HG02759 (cell line): Measurements from ENCODE around the gene EXOSC3.
"Not testable (repeated sequence)": the region's sequence is repeated elsewhere in the genome, so short reads cannot be mapped to it uniquely, and the experiment has no call there.

Experiments
- ATAC-seq: cut with Tn5 transposase; IDR thresholded peaks from one replicate; pipeline ENCODE4 v1.9.1; 2021; ENCODE audit warnings: mild to moderate bottlenecking, moderate library complexity; ENCODE audit not compliant: unreplicated experiment

Gene EXOSC3

DNA sequence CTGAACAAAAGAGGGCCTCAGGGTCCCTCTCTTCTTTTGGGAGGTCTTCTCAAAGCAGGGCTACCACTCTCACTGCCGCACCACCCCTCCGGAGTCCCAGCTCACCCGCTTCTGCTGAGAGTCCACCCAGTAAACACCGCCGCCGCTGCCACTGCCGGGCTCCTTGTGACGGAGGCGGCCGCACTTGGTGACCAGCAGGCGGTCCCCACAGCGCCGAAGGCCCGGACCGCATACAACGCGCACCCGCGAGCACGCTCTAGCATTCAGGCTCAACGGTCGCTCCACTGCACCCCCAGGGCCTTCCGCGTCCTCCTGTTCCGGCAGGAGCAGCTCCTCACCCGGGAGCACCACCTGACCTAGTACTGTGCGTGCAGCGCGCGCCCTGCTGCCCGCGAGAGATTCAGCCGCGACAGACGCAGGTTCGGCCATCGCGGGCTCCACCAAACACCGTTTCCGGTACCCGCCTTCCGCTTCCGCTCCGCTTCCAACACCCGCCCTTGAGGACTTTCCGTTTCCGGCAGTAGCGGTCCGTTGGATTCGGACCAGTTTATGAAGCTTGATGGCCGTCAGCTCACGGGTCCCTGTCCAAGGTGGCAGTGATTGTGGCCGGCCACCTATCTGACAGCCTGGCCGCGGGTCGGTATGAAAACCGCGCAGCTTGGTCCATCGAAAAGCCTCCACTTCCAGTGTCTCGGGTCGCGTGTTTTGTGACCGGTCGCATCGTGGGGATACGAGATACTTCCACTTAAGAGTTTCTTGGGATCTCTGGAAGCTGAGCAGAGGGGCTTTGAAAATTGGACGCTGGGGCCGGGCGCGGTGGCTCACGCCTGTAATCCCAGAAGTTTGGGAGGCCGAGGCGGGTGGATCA is at the start of gene EXOSC3:
Gene EXOSC3 (minus strand): TSS at position 449 of the 868 bp plus-strand sequence. CDS start 20 bp downstream, at position 429.
- peak; percentile 96 for ATAC-seq

DNA sequence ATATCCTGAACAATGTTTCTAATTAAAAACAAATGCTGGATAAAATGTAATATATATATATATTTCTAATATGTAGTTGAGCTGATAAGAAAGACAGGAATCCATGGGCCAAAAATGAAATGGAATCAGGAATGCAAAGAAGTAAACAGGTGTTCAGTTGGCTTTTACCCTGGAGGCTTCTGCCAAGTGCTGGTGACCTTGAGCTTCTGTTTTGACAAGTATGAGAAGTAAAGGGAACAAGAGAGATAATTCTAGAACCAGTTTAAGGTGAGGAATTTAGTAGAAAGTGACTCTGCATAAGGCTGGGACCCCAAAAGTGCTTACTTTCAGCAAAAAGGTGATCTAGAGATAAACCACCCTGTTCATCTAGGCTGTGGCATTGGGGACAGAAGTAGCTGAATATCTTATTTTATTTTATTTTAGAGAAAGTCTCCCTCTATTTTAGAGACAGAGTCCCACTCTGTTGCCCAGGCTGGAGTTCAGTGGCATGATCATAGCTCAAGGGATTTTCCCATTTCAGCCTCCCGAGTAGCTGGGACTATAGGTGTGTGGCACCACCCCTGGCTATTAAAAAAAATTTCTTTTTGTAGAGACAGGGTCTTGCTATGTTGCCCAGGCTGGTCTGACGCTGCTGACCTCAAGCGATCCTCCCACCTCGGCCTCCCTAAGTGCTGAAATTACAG is 42.8 kb upstream of the EXOSC3 start:
- no peak for ATAC-seq

DNA sequence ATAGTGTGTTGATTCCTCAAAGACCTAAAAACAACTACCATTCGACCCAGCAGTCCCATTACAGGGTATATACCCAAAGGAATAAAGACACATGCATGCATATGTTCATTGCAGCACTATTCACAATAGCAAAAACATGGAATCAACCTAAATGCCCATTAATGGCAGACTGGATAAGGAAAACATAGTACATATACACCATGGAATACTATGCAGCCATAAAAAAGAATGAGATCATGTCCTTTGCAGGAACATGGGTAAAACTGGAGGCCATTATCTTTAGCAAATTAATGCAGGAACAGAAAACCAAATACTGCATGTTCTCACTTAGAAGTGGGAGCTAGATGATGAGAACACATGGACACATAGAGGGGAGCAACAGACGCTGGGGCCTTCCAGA is 40.3 kb upstream of the EXOSC3 start:
- ATAC-seq = not testable (repeated sequence)

DNA sequence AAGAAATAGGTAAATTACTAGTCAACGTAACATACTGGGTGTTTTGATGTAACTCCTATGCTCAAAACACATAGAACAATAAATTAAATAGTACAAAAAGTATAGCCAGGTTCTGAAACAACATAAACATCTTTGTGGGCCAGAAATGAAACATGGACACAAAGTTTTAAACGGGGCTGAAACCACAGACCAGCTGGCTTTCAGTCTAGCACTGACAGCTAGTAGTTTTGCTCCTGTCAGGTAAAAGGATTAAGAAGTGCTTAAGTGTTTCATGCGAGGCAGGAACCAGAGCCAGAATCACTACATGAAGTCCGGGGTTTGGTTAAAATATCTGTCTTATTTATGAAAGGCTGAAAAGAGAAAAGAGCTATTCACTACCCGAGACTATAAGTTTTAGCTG is 35.3 kb upstream of the EXOSC3 start:
- no peak for ATAC-seq

GRCh38 chr9:37818849-37819248 is 34.0 kb upstream of the EXOSC3 start:
- no peak for ATAC-seq

DNA sequence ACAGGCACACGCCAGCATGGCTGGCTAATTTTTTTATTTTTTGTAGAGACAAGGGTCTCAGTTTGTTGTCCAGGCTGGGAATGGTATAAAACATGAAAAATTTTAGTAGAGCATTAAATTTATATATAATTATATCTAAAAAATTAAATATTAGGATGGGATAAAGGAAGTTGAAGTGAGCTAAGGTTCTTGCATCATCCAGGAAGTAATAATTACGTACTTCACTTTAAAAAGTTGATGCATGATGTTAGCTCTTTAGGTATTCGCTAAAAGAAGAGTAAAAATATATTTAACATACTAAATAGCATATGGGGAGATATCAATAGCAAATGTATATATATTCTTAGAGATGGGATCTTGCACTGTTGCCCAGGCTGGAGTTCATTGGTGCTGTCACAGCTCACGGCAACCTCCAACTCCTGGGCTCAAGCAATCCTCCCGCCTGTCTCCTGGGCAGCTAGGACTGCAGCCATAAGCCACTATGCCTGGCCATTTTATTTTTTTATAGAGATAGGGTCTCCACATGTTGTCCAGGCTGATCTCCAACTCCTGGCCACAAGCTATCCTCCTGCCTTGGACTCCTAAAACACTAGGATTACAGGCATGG is 28.0 kb upstream of the EXOSC3 start:
- no peak for ATAC-seq

GRCh38 chr9:37811906-37812476 is 27.1 kb upstream of the EXOSC3 start:
- no peak for ATAC-seq

DNA sequence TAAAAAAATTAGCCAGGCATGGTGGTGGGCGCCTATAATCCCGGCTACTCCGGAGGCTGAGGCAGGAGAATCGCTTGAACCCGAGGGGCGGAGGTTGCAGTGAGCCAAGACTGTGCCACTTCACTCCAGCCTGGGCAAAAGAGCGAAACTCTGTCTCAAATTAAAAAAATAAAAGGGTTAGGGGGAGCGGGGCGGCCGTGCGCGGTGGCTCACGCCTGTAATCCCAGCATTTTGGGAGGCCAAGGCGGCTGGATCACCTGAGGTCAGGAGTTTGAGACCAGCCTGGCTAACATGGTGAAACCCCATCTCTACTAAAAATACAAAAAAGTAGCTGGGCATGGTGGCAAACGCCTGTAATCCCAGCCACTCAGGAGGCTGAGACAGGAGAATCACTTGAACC is 24.8 kb upstream of the EXOSC3 start:
- ATAC-seq = not testable (repeated sequence)

- ATAC-seq = no peak
These were observed 21.4 kb upstream of the EXOSC3 start for GRCh38 chr9:37806271-37806670.

- ATAC-seq = no peak
These were observed 17.3 kb upstream of the EXOSC3 start for GRCh38 chr9:37801959-37802711.

- peak; percentile 48 for ATAC-seq
These were observed 16.5 kb upstream of the EXOSC3 start for GRCh38 chr9:37801287-37801850.

GRCh38 chr9:37800631-37801286 is 15.9 kb upstream of the EXOSC3 start, which contains the start of gene DCAF10:
TSS of gene DCAF10 (plus strand) at chr9:37800797. CDS start at chr9:37800867, 70 bp downstream.
- peak; percentile 81 for ATAC-seq

GRCh38 chr9:37798677-37799076 is 13.8 kb upstream of the EXOSC3 start:
- ATAC-seq = no peak

DNA sequence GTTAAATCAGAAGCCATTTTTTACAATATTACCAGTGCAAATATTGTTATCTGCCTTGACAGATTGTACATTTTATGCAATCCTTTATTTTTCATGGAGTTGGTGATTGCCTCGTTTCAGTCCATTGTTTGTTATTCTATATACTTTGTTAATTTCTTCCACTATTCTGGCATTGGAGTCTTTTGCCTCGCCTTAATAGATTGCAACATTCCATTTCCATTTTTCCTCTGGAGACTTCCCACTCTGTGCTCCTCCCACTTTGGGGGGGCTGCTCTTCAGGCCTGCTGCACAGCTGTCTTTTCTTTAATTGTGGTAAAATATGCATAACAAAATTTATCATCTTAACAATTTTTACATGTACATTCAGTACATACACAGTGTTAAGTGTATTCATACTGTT is 11.4 kb upstream of the EXOSC3 start:
- no peak for ATAC-seq

DNA sequence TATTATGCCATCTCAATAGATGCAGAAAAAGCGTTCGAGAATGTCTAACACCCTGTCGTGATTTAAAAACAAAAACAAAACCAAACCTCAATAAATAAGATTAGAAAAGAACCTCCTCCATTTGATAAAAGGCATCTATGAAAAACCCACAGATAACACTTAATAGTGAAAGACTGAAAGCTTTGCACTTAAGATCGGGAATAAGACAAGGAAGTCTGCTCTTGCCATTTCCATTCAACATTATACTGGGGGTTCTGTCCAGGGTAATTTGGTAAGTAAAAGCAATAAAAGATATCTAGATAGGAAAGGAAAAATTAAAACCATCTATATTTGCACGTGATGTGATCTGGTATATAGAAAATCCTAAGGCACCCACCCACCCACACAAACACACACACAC is 7.3 kb upstream of the EXOSC3 start:
- ATAC-seq = no peak

DNA sequence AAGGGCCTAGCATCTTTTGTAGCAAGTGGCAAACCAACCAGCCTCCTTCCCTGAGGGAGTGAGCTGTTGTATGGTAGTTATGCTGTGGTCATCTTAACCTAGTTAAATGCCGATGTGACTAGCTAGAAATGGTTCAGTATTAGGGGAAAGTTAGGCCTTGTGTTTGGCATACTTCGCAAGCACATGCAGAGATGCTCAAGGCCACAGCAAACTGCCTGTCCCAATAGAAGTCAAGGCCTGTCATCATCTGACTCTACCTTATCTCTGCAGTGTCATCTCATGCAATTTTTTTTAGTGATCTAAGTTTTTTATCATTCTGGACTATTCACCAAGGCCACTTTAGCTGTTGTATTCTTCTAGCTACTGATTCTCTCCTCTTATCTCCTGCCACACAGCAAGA is 5.2 kb upstream of the EXOSC3 start:
- no peak for ATAC-seq

GRCh38 chr9:37788332-37788731 is 3.5 kb upstream of the EXOSC3 start:
- ATAC-seq = no peak

- no peak for ATAC-seq
These were observed 2.2 kb upstream of the EXOSC3 start for GRCh38 chr9:37787059-37787458.

GRCh38 chr9:37784291-37784615 is 611 bp downstream of the EXOSC3 start:
- ATAC-seq = no peak

GRCh38 chr9:37778534-37778933 is 6.3 kb downstream of the EXOSC3 start:
- no peak for ATAC-seq
